ENCODE results near the gene HBEGF. TPM values are rescaled to one million over a fixed set of nuclear protein-coding genes. Genes with fewer than 3 reads are reported as not detected.

Gene HBEGF
- total and polyA plus RNA-seq, 2 experiments from 2014 or later: 2.2 to 2.9 TPM

- TF ChIP-seq CTCF (conservative IDR thresholded peaks at IDR 0.05; ENCODE audit: low read depth in 2 of 2) (no peak), ZNF114 (CRISPR knock-in tag; IDR thresholded peaks at IDR 0.05) (no peak), EZH2 (IDR thresholded peaks at IDR 0.05; ENCODE audit: low read depth, unreplicated experiment) (no peak), ETS1 (IDR thresholded peaks at IDR 0.05) (no peak), POLR2AphosphoS5 (IDR thresholded peaks at IDR 0.05; ENCODE audit: low read depth) (no peak), JUNB (IDR thresholded peaks at IDR 0.05; ENCODE audit: unreplicated experiment) (no peak)
Measured at GRCh38 chr5:140371356-140372151, 25.2 kb upstream of the HBEGF start (continued).

- Histone ChIP-seq H3K27me3 (ENCODE audit: insufficient read depth) (peaks cover 11% of the 10 kb centered on the region; the same call in 1 of the 2 replicates), H4K20me1 (replicated peaks; ENCODE audit: insufficient read depth) (no peaks in the 10 kb centered on the region), H3K9me2 (ENCODE audit: insufficient read depth) (0 out of 2 replicates have a peak, but pooled peaks cover 2% of the 10 kb centered on the region), H2AFZ (no peak overlapping the region), H3F3A (replicated peaks; ENCODE audit: low read depth) (no peaks in the 10 kb centered on the region), H3K4me2 (no peak overlapping the region), H3K27ac (ENCODE audit: low read depth) (no peak overlapping the region), H3K36me3 (ENCODE audit: insufficient read depth) (no peaks in the 10 kb centered on the region), H3K4me1 (ENCODE audit: insufficient read depth) (no peaks in the 10 kb centered on the region), H3K4me3 (no peak overlapping the region), H3K79me2 (replicated peaks; ENCODE audit: insufficient read depth) (no peaks in the 10 kb centered on the region)
- no peak overlapping the region; the same call in 2 of the 3 replicates for H3K4me3 Mint-ChIP-seq
- H3K4me1 Mint-ChIP-seq: peaks cover 2% of the 10 kb centered on the region; the same call in 1 of the 3 replicates
- no peak for ATAC-seq
- no peaks in the 10 kb centered on the region for H3K36me3 Mint-ChIP-seq (ENCODE audit: low read depth)
- DNase-seq (ENCODE audit: low spot score): peak; percentile 22
- no peak overlapping the region for H3K27ac Mint-ChIP-seq
- no peaks in the 10 kb centered on the region for H3K9me3 Mint-ChIP-seq
- TF ChIP-seq ZNF331 (CRISPR knock-in tag; IDR thresholded peaks at IDR 0.05; ENCODE audit: low read depth): no peak
- TF ChIP-seq CTCF (conservative IDR thresholded peaks at IDR 0.05; ENCODE audit: low read depth in 2 of 2): peak in 1 of 2 experiments; percentile 15; a peak in 1 of 4 replicates
- H3K27me3 Mint-ChIP-seq (ENCODE audit: insufficient read depth, low read depth, poor library complexity): peaks cover 15% of the 10 kb centered on the region
Measured at GRCh38 chr5:140367256-140368013, 21.0 kb upstream of the HBEGF start.

All from GM23338 (cell line).